HG03442 (cell line): Measurements from ENCODE around the gene TMEM18.

ENCODE experiments used
- ATAC-seq: cut with Tn5 transposase; IDR thresholded peaks from one replicate; pipeline ENCODE4 v1.9.1; 2021; ENCODE audit warnings: mild to moderate bottlenecking, moderate library complexity; ENCODE audit not compliant: unreplicated experiment

Gene TMEM18

GRCh38 chr2:636641-637405 is 40.4 kb downstream of the TMEM18 start:
- ATAC-seq = peak; percentile 54

- peak; percentile 7 for ATAC-seq
These were observed 41.3 kb downstream of the TMEM18 start for GRCh38 chr2:635687-636621.

GRCh38 chr2:634636-635388 is 42.4 kb downstream of the TMEM18 start:
- no peak for ATAC-seq

- no peak for ATAC-seq
These were observed 43.2 kb downstream of the TMEM18 start for GRCh38 chr2:634041-634440.

- no peak for ATAC-seq
These were observed 43.8 kb downstream of the TMEM18 start for GRCh38 chr2:633371-633770.

GRCh38 chr2:632471-632870 is 44.7 kb downstream of the TMEM18 start:
- no peak for ATAC-seq

- no peak for ATAC-seq
These were observed 45.5 kb downstream of the TMEM18 start for GRCh38 chr2:631741-632140.

- no peak for ATAC-seq
These were observed 46.5 kb downstream of the TMEM18 start for GRCh38 chr2:630451-631320.

GRCh38 chr2:629961-630360 is 47.2 kb downstream of the TMEM18 start:
- ATAC-seq = no peak

GRCh38 chr2:628651-629050 is 48.6 kb downstream of the TMEM18 start:
- no peak for ATAC-seq

- ATAC-seq = no peak
These were observed 49.2 kb downstream of the TMEM18 start for GRCh38 chr2:627926-628560.

GRCh38 chr2:627340-627709 is 49.9 kb downstream of the TMEM18 start:
- no peak for ATAC-seq

- no peak for ATAC-seq
These were observed 50.5 kb downstream of the TMEM18 start for GRCh38 chr2:626491-627339.

GRCh38 chr2:625415-626333 is 51.5 kb downstream of the TMEM18 start:
- no peak for ATAC-seq

GRCh38 chr2:624551-625347 is 52.5 kb downstream of the TMEM18 start:
- ATAC-seq = no peak

- no peak for ATAC-seq
These were observed 53.1 kb downstream of the TMEM18 start for GRCh38 chr2:624096-624495.
